Activated gamma-delta T cell (primary cell): ENCODE measurements around the gene NANOS3.
"Not testable (repeated sequence)": the region's sequence is repeated elsewhere in the genome, so short reads cannot be mapped to it uniquely, and the experiment has no call there.

Experiments used
- DNase-seq: peaks from one replicate; lab custom pipeline; 2025; lab: John Stamatoyannopoulos, UW

The NANOS3 gene

DNA sequence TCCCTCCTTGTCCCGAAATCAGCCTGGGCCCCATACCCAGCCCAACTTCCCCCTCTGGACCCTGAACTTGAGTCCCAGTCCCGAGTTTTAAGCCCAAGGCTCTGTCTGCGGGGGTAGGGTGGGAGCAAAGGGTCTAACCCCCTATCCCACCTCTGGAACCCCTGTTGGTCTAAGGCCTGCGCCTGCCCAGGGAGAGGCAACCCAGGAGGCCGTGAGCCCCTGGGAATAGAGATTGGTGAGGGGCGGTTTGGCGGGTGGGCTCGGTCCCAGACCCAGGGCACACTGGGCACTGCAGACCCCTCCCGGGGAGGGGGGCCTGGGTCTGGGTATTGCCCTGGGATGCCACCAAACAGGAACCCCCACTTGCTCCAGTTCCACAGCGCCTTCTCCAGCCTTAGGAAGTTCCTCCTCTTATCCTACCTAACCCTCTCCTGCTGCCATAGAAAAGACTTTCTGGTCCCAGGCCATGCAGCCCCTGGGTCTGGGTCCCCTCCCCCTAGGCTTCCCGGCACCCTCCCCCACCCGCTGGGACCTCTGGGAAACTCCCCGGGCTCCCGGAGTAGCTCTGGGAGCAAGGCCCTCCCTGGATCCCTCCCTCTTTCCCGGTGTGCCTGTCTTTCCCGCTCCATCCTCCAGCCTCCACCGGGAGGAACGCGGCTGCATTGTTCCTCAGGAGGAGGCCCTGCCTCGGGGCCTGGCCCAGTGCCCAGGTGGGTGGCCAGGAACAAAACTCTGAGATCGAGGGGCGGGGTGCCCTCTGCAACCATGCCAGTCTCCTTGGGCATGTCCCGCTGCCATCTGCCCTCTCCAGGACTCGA, 33.6 kb upstream of the NANOS3 start:
- no peak for DNase-seq

DNA sequence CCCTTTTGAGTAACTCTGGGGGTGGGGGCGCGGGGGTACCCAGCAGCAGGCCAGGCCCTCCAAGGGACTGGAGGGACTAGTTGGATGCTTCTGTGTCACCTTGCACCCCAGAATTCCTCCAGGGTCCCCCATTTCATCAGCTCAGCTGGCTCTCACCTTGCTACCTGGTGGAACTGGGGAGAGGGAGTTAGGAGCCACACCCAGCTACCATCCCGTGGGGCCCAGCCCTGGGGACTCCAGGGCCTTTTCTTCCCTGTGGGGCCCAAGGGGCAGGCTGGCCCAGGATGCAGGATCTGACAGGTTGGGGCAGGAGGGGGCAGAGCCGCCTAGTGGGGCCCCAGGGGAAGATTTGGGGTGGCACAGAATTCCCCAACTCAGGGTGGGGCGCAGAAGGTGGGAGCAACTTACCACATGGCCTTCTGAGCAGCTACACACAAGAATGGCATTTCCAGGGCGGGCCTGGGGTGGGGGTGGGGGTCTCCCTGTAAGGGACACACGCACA, 32.8 kb upstream of the NANOS3 start:
- DNase-seq: no peak

DNA sequence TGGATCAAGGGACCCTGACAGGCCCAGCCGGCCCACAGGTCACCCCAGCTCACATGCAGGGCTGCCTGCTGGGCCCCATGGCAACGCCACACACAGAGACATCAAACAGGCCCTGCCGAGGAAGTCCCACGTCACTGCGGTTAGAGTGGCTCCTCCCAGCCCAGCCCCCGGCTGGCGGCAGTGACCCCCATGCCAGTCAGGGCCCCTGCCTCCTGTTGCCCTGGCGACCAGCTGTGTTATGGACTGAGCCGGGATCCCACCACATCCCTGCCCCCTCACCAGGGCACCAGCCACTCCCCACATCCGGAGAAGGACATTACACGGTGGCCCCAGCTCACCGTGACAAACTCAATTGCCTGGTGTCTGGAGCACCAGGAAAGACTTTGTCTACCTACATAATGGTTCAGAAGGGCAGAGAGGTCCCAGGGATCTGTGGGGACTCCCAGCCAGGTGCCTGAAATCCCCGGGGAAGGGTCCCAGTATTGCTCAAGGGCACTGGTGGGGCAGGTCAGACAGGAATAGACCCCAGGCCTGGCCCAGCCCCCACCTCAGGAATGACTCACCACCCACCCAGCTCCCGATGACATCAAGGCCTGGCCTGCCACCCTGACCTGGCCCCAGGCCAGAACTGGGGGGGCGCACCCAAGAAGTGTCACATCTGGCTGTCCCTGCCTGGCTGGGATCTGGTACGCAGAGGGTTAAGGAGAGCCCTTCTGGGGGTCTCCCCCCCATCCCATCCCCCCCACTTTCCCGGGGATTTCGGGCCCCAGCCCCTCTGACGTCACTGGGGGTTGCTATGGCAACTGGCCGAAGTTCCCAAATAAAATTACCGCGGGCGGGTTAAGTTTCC, 30.2 kb upstream of the NANOS3 start:
- peak; percentile 94 for DNase-seq

DNA sequence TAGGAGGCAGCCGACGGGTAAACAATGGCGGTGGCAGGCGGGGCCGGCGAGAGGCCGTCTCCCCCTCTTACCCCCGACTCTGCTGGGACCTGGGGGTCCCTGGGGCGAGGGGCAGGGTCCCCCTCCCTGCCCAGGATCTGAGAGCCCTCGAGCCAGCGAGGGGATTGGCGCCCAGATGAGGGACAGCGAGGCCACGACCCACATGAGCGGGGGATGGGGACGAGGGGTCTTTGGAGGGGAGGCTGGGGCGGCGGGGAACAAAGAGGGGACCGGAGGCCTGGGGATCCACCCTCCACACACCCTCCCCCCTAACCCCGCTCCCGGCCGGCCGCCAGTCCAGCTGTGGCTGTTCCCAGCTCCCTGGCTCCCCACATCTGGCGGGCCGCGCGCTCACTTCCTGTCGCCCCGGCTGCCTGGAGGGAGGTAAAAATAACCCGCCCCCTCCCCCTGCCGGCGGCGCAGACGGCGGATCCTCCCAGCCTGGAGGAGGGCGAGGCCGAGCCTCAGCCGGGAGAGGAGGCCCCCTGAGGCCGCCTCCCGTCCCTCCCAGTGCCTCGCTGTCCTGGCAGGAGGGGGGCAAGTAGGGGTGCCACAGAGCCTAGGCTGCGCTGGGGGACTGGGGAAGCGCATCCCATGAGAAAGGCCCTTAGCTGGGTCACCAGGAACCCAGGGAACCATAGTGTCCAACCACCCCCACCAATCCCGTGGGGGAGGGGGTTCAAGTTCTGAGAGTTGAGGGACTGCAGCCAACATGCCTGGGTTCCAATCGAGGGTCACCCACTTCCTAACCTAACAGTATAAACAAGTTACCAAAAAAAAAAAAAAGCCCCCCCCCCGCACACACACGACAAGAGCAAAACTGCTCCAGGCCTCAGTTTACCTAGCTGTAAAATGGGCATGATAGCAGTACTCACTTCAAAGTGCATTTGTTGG, 29.3 kb upstream of the NANOS3 start:
- peak; percentile 84 for DNase-seq

DNA sequence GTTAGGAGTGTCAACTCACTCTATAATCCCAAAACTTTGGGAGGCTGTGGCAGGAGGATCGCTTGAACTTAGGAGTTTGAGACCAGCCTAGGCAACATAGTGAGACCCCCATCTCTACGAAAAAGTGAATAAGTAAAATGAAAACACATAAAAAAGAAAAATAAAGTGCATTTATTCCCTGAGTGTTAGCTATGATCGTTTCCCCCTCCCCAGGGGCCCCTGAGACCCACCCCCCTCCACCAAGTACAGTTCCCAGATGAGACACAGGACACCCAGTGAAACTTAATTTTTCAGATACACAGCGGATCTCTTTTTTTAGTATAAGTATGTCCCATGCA, 28.6 kb upstream of the NANOS3 start:
- DNase-seq: no peak

DNA sequence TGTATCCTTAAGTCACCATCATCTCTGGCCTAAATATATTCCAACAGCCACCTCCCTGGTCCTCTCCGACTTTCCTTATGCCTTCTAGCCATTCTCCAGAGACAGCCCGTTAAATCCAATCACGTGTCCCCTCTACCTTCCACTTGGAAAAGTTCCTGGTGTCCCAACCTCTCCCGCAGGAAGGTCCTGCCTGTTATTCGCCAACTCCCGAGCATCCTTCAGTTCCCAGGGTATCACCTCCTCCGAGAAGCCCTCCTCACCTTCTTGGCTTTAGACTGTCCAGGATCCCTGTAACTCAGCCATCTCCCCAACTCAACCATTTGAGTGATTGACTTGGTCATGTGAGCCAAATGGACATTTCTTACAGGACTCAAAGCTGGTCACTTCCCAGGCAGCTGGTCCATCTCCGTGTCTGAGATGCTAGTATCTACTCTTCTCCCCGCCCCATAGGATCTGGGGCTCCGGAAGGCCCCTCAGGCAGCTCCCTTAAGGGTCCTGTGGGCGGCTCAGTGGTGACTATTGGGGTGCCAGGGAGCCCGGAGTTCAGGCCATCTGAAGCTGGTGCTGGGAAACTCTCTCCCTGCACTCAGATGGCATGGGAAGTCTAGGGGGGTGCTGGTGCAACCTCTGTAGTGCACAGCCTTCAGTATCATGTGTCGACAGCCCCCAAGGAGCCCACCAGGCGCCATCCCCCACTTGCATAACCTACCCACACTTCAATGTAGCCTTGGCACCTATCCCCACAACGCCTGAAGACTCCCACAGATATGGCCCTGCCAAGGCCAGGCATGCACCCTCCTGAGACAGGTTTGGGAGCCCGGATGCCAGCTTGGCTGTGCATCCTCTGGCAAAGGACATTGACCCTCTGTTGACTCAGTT, 27.9 kb upstream of the NANOS3 start:
- DNase-seq: no peak

DNA sequence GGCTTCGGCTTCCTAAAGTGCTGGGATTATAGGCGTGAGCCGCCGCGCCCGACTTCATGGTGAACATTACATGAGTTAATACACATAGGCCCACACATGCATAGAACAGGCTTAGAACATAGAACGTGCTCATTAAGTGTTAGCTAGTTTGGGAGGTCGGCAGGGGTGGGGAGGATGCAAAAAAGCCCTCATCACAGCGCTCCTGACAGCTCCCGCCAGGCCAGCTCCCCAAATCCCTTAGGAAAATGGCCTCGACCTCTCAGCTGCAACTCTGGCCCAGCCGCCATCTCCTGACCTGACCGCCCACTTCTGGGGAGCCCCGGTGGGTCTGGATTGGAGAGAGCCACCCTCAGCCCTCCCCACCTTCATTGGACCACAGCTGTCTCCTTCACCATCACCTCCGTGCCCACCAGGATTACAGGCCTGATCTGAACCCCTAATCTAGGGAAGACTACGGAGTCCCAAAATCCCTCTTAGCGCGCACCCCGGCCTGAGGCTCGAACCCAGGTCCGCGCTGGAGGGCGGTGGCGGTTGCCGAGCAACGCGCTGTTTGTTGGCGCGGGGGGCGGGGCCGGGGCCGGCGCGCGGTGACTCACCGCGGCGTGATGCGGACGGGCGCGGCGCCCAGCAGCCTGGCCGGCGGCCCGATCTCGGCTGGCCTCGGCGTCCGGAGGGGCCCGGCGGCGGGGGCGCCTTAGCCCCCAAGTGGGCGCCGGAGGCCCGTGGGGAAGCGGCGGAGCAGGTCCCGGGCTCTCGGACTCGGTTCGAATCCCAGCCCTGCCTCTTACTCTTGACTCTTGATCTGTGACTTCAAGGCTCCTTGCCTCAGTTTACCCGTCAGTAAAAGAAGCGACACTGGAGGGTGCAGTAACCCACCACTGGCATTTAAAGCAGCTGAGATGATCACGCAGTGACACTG, 26.7 kb upstream of the NANOS3 start:
- DNase-seq: peak; percentile 51

DNA sequence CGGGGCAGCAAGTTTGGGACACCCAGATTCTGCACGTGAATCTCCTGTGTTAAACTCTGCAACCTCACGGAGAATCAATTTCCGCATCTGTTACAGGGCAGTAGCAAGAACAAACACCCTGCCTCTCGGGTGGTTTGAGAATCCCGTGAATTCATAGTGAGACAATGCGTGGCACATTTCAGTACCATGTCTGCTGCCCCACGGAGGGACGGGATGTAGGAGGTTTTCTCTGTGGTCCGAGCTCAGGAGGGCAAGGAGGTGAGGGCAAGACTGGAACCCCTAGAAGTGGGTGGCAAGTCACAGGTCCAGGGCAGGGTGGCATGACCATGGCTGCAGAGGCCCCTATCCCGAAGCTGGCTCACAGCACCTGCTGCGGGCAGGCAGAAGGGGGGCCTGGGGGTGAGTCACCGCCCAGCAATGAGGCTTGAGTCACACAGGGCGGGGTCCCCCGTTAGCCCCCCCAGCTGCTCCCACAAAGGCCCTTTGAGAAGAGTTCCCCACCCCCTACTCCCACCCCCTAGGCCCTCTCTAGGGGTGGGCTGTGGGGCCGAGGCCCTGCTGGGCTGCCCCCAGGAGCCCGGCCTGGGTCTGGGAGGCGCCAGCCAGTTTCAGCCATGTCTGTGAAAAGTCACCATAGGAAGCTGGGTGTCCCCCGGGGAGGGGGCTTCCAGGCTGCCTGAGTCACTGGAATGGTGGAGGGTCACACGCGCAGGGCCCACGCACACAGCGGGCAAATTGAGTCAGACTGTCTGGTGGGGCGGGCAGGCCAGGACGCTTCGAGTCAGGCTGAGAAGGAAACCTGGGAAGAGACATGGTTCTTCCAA, 25.8 kb upstream of the NANOS3 start:
- DNase-seq: peak; percentile 53

DNA sequence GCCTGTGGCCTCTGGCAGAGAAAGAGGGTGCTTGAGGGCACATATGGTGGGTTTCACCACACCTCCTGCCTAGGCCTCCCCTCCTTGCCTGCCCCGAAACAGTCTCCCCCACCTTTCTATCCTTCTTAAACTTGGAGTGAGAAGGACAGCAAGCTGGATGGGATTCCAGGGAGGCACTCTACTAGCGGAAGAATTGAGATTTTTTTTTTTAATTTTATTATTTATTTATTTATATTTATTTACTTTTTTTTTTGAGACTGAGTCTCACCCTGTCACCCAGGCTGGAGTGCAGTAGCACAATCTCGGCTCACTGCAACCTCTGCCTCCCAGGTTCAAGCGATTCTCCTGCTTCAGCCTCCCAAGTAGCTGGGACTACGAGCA, 25.2 kb upstream of the NANOS3 start:
- not testable (repeated sequence) for DNase-seq

DNA sequence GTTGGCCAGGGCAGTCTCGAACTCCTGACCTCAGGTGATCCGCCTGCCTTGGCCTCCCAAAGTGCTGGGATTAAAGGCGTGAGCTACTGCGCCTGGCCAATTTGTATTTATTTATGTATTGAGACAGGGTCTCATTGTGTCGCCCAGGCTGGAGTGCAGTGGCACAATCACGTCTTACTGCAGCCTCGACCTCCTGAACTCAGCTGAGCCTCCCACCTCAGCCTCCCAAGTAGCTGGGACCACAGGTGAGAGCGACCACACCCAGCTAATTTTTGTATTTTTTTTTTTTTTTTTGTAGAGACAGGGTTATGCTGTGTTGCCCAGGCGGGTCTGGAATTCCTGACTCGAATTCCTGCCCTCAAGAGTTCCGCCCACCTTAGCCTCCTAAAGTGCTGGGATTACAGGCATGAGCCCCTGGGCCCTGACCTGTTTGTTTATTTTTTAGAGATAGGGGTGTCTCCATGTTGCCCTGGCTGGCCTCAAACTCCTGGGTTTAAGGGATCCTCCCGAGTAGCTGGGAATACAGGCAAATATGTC, 24.7 kb upstream of the NANOS3 start:
- DNase-seq: not testable (repeated sequence)

DNA sequence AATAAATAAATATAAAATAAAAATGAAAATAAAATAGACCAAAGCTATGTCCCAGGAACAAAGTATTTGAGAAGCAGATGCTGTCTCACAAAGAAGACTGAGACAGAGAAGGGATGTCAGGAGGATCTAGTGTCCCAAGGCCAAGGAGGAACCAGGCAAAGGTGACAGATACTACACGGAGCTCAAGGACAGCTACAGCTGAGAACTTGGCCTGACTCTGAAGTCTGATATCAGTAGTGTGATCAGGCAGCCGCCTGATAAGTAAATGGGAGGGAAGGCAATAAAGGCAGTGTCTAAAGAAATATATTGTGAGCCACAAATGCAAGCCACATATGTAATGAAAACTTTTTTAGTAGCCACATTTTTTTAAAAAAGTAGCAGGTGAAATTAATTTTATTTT, 20.4 kb upstream of the NANOS3 start:
- no peak for DNase-seq

DNA sequence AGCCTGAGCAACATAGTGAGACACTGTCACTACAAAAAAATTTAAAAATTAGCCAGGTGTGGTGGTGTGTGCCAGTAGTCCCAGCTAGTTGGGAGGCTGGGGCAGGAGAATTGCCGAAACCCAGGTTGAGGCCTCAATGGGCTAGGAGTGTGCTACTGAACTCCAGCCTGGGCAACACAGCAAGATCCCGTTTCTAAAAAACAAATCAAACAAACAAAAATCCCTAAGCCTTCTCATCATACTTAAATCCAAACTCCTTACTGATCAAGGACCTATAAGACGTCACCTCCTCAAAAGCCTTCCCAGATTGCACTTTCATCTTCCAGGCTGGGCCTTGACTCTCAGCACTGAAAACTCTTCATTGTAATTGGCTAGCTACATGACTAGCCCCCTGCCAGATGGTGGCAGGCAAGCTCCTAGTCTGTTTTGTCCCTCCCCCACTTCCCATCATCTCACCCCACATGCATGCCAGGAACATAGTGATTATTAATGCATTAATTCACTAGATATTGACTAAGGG, 17.5 kb upstream of the NANOS3 start:
- no peak for DNase-seq

DNA sequence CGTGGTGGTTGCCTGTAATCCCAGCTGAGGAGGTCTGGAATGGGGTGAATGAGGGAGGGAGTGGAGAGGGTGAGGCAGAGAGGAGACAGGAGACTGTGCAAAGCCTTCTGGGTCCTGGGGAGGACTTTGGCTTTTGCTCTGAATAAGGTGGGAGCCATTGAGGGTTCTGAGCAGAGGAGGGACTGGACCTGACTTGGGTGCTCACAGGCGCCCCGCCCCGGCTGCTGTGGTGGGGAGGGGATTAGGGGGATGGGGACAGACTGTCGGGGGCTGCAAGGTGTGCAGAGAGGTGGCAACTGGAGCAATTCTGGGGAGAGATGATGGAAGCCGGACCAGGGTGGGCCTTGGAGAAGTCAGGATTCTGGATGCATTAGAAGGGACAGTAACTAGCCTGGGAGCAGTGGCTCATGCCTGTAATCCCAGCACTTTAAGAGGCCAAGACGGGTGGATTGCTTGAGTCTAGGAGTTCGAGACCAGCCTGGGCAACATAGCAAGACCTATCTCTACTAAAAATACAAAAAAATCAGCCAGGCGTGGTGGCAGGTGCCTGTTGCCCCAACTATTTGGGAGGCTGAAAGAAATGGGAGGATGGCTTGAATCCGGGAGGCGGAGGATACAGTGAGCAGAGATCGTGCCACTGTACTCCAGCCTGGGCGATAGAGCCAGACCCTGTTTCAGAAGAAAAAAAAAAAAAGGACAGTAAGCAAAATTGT, 16.1 kb upstream of the NANOS3 start:
- no peak for DNase-seq

DNA sequence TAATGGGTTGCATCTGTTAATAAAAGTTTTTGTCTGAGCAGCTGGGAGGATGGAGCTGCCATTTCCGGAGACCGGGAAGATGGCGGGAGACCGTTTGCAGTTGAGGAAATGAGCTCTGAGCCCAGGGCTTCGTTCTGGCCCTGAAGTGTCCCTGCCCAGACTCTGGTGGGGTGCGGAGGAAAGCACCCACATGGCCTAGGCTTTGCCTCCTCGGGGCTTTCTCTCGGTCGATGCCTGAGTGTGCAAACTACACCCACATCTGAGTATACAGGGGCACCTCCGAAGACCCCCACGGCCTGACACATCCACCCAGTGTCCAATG, 15.6 kb upstream of the NANOS3 start:
- DNase-seq: no peak

DNA sequence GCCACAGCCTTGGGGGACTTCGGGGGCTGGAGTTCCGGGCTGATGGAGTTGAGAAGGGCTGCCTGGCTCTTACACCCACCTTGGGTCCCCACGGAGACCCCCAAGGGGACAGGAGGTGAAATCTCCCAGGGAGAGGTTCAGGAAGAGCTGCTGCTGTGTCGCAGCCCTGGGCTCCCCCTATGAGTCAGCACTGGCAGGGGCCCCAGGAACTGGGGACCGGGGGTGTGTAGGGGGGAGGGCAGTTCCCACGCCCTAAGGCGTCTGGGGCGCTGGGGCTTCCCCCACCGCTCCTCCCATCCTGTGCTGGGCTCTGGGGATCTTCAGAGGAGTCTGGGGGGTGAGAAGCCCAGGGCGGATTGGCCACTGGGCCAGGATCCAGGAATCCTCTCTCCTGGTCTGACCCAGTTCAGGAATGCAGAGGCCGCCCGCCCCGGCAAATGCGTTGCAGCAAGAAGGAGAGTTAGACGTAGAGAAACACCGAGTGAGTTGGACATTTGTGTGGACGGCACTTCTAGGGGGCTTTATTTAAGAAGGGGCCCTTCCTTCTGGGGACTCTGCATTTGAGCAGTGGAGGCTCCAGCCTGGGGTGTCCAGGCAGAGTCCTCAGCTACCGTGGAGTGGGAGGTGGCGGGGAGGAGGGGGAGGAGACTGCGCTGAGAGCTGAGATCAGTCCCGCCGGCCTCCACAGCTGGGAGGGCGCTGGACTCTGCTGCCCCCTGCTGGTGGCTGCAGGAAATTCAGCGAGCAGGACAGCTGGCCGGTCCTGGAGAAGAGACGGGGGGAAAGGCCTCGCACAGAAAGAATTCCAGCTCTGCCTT, 15.0 kb upstream of the NANOS3 start:
- DNase-seq: peak; percentile 75

DNA sequence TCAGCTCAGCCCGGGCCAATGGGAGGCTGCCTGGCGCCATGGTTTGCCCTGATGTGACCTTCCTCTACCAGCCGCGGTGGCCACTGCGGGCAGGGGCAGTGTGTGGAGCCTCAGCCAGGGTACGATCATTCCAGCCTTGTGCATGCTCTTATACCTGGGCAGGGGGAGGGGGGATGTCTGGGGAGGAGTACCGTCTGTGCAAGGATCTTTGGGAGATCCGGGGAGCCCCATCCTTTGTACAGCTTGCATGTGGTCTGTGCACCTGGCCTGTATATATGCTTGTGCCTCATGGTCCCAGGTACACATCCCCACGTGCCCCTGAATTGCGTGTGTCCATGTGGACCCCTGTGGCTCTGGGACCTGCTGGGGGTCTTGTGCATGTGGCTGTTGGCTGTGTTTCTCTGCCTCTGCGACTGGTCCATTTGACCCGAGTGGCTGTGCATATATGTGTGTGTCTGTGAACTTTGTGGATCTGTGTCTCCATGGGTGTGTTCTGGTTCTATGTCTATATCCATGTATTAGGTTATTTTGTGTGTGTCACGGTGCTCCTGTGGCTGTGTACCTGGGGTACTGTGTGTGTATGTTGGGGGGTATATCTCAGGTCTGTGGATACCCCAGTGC, 12.8 kb upstream of the NANOS3 start:
- no peak for DNase-seq
